Cardiac muscle cell (in vitro differentiated cells and primary cell): Measurements from ENCODE around the gene ABCF1. TPM values are rescaled to one million over a fixed set of nuclear protein-coding genes. Genes with fewer than 3 reads are reported as not detected.

Source experiments
- DNase-seq, 2 donors: peaks; one replicate each; pipeline versions ENCODE4 v3.0.0 to v3.0.0-alpha.2; 2010 to 2017; ENCODE audit warnings: low read depth in 1 of 2, low spot score in 1 of 2
- H3K27ac ChIP-seq: fragments of 200-600 bp; sonication (generic); 2 replicates; pipeline ENCODE4 v1.5.1; 2016
- H3K27me3 ChIP-seq: fragments of 200-600 bp; sonication (generic); 2 replicates; pipeline ENCODE4 v1.6.0; 2016; ENCODE audit warnings: control low read depth
- H3K36me3 ChIP-seq: fragments of 200-600 bp; sonication (generic); 2 replicates; pipeline ENCODE4 v1.5.1; 2016; ENCODE audit warnings: control low read depth
- H3K4me1 ChIP-seq: fragments of 200-600 bp; sonication (generic); 2 replicates; pipeline ENCODE4 v1.8.1; 2017; ENCODE audit warnings: low read depth, mild to moderate bottlenecking, mixed run types
- H3K4me3 ChIP-seq: fragments of 200-600 bp; sonication (generic); 2 replicates; pipeline ENCODE4 v1.5.1; 2016; ENCODE audit warnings: mild to moderate bottlenecking
- H3K9me3 ChIP-seq: fragments of 200-600 bp; sonication (generic); 2 replicates; pipeline ENCODE4 v1.5.1; 2017; ENCODE audit warnings: low read depth, mild to moderate bottlenecking, control low read depth
- CTCF ChIP-seq: IDR thresholded peaks from 2 replicates; pipeline ENCODE4 v1.5.1; 2012; ENCODE audit warnings: low read depth, mild to moderate bottlenecking, low read length
- polyA plus RNA-seq: library from polyadenylated mRNA; unstranded; fragments of >200 nt; fragmentation: Nextera tagmentation; extraction: Ambion mirVana; gene quantifications from 2 replicates; pipeline ENCODE4 v1.2.1, GENCODE V29; 2016
- total RNA-seq: library from RNA; depleted of rRNA; stranded (reverse); fragments of >200 nt; gene quantifications from 2 replicates; pipeline ENCODE4 v1.2.3, GENCODE V29; 2016

ABCF1 gene
- total and polyA plus RNA-seq, 2 experiments from 2014 or later = 52.5 to 54.4 TPM

- Histone ChIP-seq H3K4me1 (no peaks in the 10 kb centered on the region), H3K27ac (no peak overlapping the region), H3K36me3 (peaks cover 38% of the 10 kb centered on the region), H3K9me3 (no peaks in the 10 kb centered on the region), H3K27me3 (no peaks in the 10 kb centered on the region), H3K4me3 (no peak overlapping the region)
- TF ChIP-seq CTCF = no peak
- no peak for DNase-seq
Observed at GRCh38 chr6:30547454-30547853, 23.8 kb upstream of the ABCF1 start.

DNA sequence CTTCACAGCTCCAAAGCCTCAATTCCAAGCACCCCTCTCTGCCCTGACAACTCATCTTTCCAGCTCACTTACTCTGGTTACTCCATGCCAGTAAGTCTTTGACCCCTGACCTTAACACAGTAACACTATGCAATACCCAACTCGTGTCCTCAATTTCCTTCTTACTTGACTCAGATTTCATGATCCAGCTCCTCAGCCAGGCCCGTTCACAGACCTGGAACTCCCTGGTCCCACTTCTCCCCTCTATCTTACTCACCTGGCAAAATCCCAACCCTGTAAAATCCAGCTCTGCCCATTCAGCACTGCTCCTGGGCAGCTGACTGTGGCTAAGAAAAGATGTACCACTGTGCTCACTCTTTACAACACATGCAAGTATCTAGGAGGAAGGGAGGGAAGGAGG lies 22.9 kb upstream of the ABCF1 start:
- no peak for DNase-seq
- TF ChIP-seq CTCF = no peak
- no peak overlapping the region for H3K27ac ChIP-seq
- H3K9me3 ChIP-seq = no peaks in the 10 kb centered on the region
- H3K4me3 ChIP-seq = no peak overlapping the region
- H3K27me3 ChIP-seq = no peaks in the 10 kb centered on the region
- peaks cover 47% of the 10 kb centered on the region for H3K36me3 ChIP-seq
- H3K4me1 ChIP-seq = no peaks in the 10 kb centered on the region

GRCh38 chr6:30554404-30554803 lies 16.8 kb upstream of the ABCF1 start:
- Histone ChIP-seq H3K36me3 (peaks cover 35% of the 10 kb centered on the region), H3K27ac (no peak overlapping the region), H3K27me3 (no peaks in the 10 kb centered on the region), H3K4me1 (peaks cover 13% of the 10 kb centered on the region), H3K4me3 (no peak overlapping the region), H3K9me3 (no peaks in the 10 kb centered on the region)
- DNase-seq = no peak
- no peak for TF ChIP-seq CTCF

- Histone ChIP-seq H3K4me1 (peaks cover 13% of the 10 kb centered on the region), H3K9me3 (no peaks in the 10 kb centered on the region), H3K4me3 (peak overlapping the region; percentile 73), H3K27ac (peak overlapping the region; percentile 87), H3K36me3 (peaks cover 33% of the 10 kb centered on the region), H3K27me3 (no peaks in the 10 kb centered on the region)
- peak; percentile 59 to 75 for DNase-seq
- no peak for TF ChIP-seq CTCF
Observed at GRCh38 chr6:30554962-30555815, 16.1 kb upstream of the ABCF1 start.

DNA sequence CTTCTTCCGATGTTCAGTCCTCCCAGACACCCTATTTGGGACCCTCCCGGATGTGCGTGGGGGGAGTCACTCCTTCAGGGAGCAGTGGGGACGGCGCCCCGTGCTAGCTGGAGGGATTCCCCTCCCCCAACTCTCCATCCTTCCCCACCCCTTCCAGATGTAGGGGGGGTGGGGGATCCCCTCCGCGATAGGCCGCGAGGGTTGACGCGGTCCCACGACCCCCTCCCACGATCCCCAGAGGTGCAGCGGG lies 15.5 kb upstream of the ABCF1 start:
- DNase-seq = no peak

More for the DNA sequence above, 15.5 kb upstream of the ABCF1 start:
- Histone ChIP-seq H3K27ac (peak overlapping the region; percentile 87), H3K4me3 (peak overlapping the region; percentile 73), H3K4me1 (peaks cover 13% of the 10 kb centered on the region), H3K27me3 (no peaks in the 10 kb centered on the region), H3K36me3 (peaks cover 29% of the 10 kb centered on the region), H3K9me3 (no peaks in the 10 kb centered on the region)
- no peak for TF ChIP-seq CTCF
